HepG2 (cell line): ENCODE data around the gene SETD5. TPM values are rescaled to one million over a fixed set of nuclear protein-coding genes. Genes with fewer than 3 reads are reported as not detected.

Source experiments
- ATAC-seq: fragments of 200-7000 bp; cut with Tn5 transposase; 3 replicates; pipeline ENCODE4 v1.9.1; 2020; ENCODE audit warnings: mild to moderate bottlenecking, moderate library complexity
- BruUV-seq: library from RNA; stranded (reverse); fragments of 400-500 nt; replicated peaks from 2 replicates; lab custom pipeline; 2021; lab: Mats Ljungman, UMichigan
- CTCF ChIA-PET: fragments of 300-600 bp; formaldehyde crosslinking; extraction: SDS; loops from one replicate; lab custom pipeline; 2021; ENCODE audit warnings: low total read pairs, inconsistent platforms, low intra/inter-chr PET ratio; lab: Yijun Ruan, JAX
- POLR2A ChIA-PET: fragments of 350-600 bp; sonication (Branson Sonifier 250); formaldehyde crosslinking; loops from one replicate; lab custom pipeline; 2020; ENCODE audit warnings: antibody characterized with exemption, inconsistent platforms; lab: Yijun Ruan, JAX
- DNase-seq: peaks from one replicate; pipeline ENCODE4 v3.0.0-alpha.2; 2015; ENCODE audit warnings: low spot score
- FAIRE-seq: peaks from 3 replicates; lab custom pipeline; 2011; peaks lifted over from hg19 to GRCh38; lab: Jason Lieb, UNC
- H2AFZ ChIP-seq: one replicate; pipeline ENCODE4 v1.6.1; 2011; ENCODE audit warnings: low read length, inconsistent platforms
- H3K27ac ChIP-seq: fragments of 300-600 bp; 3 replicates; pipeline ENCODE4 v1.8.0; 2011; ENCODE audit warnings: mixed run types, mild to moderate bottlenecking, mixed read lengths, low read length, inconsistent platforms; ENCODE audit not compliant: insufficient read depth; ENCODE audit errors: extremely low read length
- H3K27me3 ChIP-seq, 2 experiments: fragments of 200-600 bp in 1 of 2; 2 replicates in 1 of 2; 3 replicates in 1 of 2; pipeline versions ENCODE4 v1.6.0 to v1.8.0; 2011; ENCODE audit warnings: low read length in 2 of 2, mild to moderate bottlenecking in 2 of 2, moderate library complexity in 2 of 2, inconsistent platforms in 1 of 2; ENCODE audit not compliant: insufficient read depth in 2 of 2, control insufficient read depth in 1 of 2
- H3K36me3 ChIP-seq, 2 experiments: fragments of 200-600 bp in 1 of 2; replicated peaks in 1 of 2; 2 replicates in 1 of 2; 3 replicates in 1 of 2; pipeline versions ENCODE4 v1.5.1 to v1.8.0; 2011; ENCODE audit warnings: low read length in 2 of 2, inconsistent platforms in 1 of 2; ENCODE audit not compliant: insufficient read depth in 2 of 2, control insufficient read depth in 1 of 2
- H3K4me1 ChIP-seq: 2 replicates; pipeline ENCODE4 v1.5.1; 2012; ENCODE audit warnings: low read length, inconsistent platforms; ENCODE audit not compliant: insufficient read depth
- H3K4me2 ChIP-seq: 2 replicates; pipeline ENCODE4 v1.6.0; 2011; ENCODE audit warnings: low read depth, low read length, inconsistent platforms
- H3K4me3 ChIP-seq, 3 experiments: fragments of 200-600 bp in 1 of 3; sonication (generic), shearing (Covaris generic) in 1 of 3; replicated peaks in 1 of 3; 2 replicates each; pipeline ENCODE4 v1.5.1; 2011 to 2016; ENCODE audit warnings: low read length in 3 of 3, inconsistent platforms in 2 of 3, low read depth in 2 of 3, mild to moderate bottlenecking in 2 of 3, control low read depth in 1 of 3, mixed read lengths in 1 of 3; ENCODE audit not compliant: insufficient read depth in 1 of 3
- H3K79me2 ChIP-seq: one replicate; pipeline ENCODE4 v1.6.1; 2011; ENCODE audit warnings: low read length, inconsistent platforms; ENCODE audit not compliant: insufficient read depth
- H3K9ac ChIP-seq: 2 replicates; pipeline ENCODE4 v1.6.0; 2011; ENCODE audit warnings: mild to moderate bottlenecking, low read depth, low read length, inconsistent platforms; ENCODE audit not compliant: insufficient read depth
- H3K9me3 ChIP-seq: 2 replicates; pipeline ENCODE4 v1.5.1; 2012; ENCODE audit warnings: mild to moderate bottlenecking, low read length
- H4K20me1 ChIP-seq: 2 replicates; pipeline ENCODE4 v1.6.0; 2011; ENCODE audit warnings: inconsistent platforms, mild to moderate bottlenecking, low read length, moderate library complexity; ENCODE audit not compliant: insufficient read depth
- CENPBD1 ChIP-seq: sonication (generic); formaldehyde crosslinking; IDR thresholded peaks from 2 replicates; pipeline ENCODE4 v1.8.0; 2022; ENCODE audit warnings: missing genetic modification reagents, low read depth, mild to moderate bottlenecking, borderline replicate concordance
- EZH2 ChIP-seq: conservative IDR thresholded peaks from 2 replicates; pipeline ENCODE4 v1.6.1; 2012; ENCODE audit warnings: mild to moderate bottlenecking, low read depth, low read length, moderate library complexity
- HIVEP1 ChIP-seq: sonication (generic); formaldehyde crosslinking; IDR thresholded peaks from 2 replicates; pipeline ENCODE4 v1.4.0; 2020; ENCODE audit warnings: mild to moderate bottlenecking, missing genetic modification reagents
- NFE2L2 ChIP-seq: fragments of 150-350 bp; IDR thresholded peaks from 2 replicates; pipeline ENCODE4 v1.6.1; 2014; ENCODE audit warnings: low read length
- ZBTB10 ChIP-seq: sonication (generic); formaldehyde crosslinking; IDR thresholded peaks from 2 replicates; pipeline ENCODE4 v1.4.0; 2020; ENCODE audit warnings: missing genetic modification reagents, borderline replicate concordance
- ZNF34 ChIP-seq: sonication (generic); formaldehyde crosslinking; IDR thresholded peaks from 2 replicates; pipeline ENCODE4 v1.4.0; 2020; ENCODE audit warnings: mild to moderate bottlenecking, missing genetic modification reagents, borderline replicate concordance
- WGBS: methylation state at CpG from one replicate; pipeline ENCODE4 v1.1.6; 2017; ENCODE audit warnings: low lambda C conversion rate; 5-methylcytosine and 5-hydroxymethylcytosine counted together
- in situ Hi-C: cut with HindIII; loops from 2 replicates; pipeline ENCODE4 v1.10.0; 2017; ENCODE audit warnings: low pct_unique_long_range_greater_than_20kb; ENCODE audit not compliant: extremely low pct_ligation_motif_present
- intact Hi-C: fragments of 100-400 bp; cut with micrococcal nuclease; formaldehyde crosslinking; loops from one replicate; pipeline ENCODE4 v1.10.0; 2022; ENCODE audit not compliant: unreplicated experiment
- polyA plus RNA-seq, 8 experiments: library from polyadenylated mRNA; depleted of rRNA in 3 of 8; stranded (reverse) in 7 of 8; unstranded in 1 of 8; fragments of >200 nt; fragmentation: Illumina TruSeq in 4 of 8; extraction: Trizol in 4 of 8; gene quantifications; 2 replicates each; pipeline versions ENCODE4 v1.2.1 to v1.2.3, GENCODE V29; 2011 to 2016; ENCODE audit warnings: low read depth in 4 of 8, missing spikeins in 1 of 8, mixed read lengths in 1 of 8; ENCODE audit not compliant: insufficient read depth in 1 of 8
- total RNA-seq, 5 experiments: library from RNA; depleted of rRNA; stranded (reverse); fragments of >200 nt; fragmentation: Illumina TruSeq; extraction: Trizol; gene quantifications; 2 replicates each; pipeline ENCODE4 v1.2.3, GENCODE V29; 2016; ENCODE audit warnings: low read depth in 1 of 5
- TF ChIP-seq, protein P1 (sequence below): sonication (generic); formaldehyde crosslinking; IDR thresholded peaks from 2 replicates; pipeline ENCODE4 v1.4.0; 2020; ENCODE audit warnings: mild to moderate bottlenecking, low read depth, missing genetic modification reagents

Gene SETD5
- total and polyA plus RNA-seq, 2 of the 13 experiments (the other 11 are each of a cell fraction or from before 2014, with no cell fraction given) = 46.8 to 95.8 TPM

GRCh38 chr3:9405756-9406155 is 8.3 kb downstream of the SETD5 start:
- H3K4me1 ChIP-seq = peaks cover 99% of the 10 kb centered on the region
- WGBS = 48% methylated on average over 3 of the region's 3 CpGs

More at GRCh38 chr3:9405756-9406155, 8.3 kb downstream of the SETD5 start:
- H3K9ac ChIP-seq = no peak overlapping the region
- DNase-seq (no peak), FAIRE-seq (no peak), ATAC-seq (no peak)
- peaks cover 99% of the 10 kb centered on the region for H3K79me2 ChIP-seq
- no peaks in the 10 kb centered on the region for H3K27me3 ChIP-seq
- peak overlapping the region; percentile 30; the same call in 1 of the 2 replicates for H3K4me2 ChIP-seq
- H2AFZ ChIP-seq = no peak overlapping the region
- in situ Hi-C loops = no loop called here
- H4K20me1 ChIP-seq = peaks cover 98% of the 10 kb centered on the region
- intact Hi-C loops = no loop called here
- H3K9me3 ChIP-seq = no peaks in the 10 kb centered on the region
- peaks cover 0 to 6% of the 10 kb centered on the region in 2 experiments; a peak in 1 of 5 replicates for H3K36me3 ChIP-seq
- H3K4me3 ChIP-seq = no peak overlapping the region
- ChIA-PET POLR2A (interaction anchor here (1.5 to 1.7 kb wide), 2 partner anchors 9 to 43 kb away, joined by 6 to 8 read pairs; partner anchors contain the start of genes SETD5 and THUMPD3), CTCF (no interaction called here)
- H3K27ac ChIP-seq = no peak overlapping the region
- no TSS peak for BruUV-seq
- TF ChIP-seq EZH2 = no peak
- TF ChIP-seq HIVEP1 (CRISPR knock-in tag) = no peak
- no peak for TF ChIP-seq CENPBD1 (CRISPR knock-in tag)
- TF ChIP-seq, protein P1, sequence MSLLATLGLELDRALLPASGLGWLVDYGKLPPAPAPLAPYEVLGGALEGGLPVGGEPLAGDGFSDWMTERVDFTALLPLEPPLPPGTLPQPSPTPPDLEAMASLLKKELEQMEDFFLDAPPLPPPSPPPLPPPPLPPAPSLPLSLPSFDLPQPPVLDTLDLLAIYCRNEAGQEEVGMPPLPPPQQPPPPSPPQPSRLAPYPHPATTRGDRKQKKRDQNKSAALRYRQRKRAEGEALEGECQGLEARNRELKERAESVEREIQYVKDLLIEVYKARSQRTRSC (CRISPR knock-in tag) = no peak
- no peak for TF ChIP-seq ZNF34
- no peak for TF ChIP-seq ZBTB10 (CRISPR knock-in tag)
- TF ChIP-seq NFE2L2 = no peak
